Transverse colon (tissue), 4 donors: Measurements from ENCODE around the gene SLC35F6. TPM values are rescaled to one million over a fixed set of nuclear protein-coding genes. Genes with fewer than 3 reads are reported as not detected.

Experiments used
- DNase-seq: peaks from one replicate; pipeline ENCODE4 v3.0.0-alpha.2; 2019
- H3K27ac ChIP-seq, 4 donors: fragments of 200-600 bp; sonication (generic); 2 replicates each; pipeline ENCODE4 v1.5.1; 2016 to 2018; ENCODE audit warnings: inconsistent platforms in 4 of 4
- H3K27me3 ChIP-seq: fragments of 200-600 bp; sonication (generic); 2 replicates; pipeline ENCODE4 v1.5.1; 2017; ENCODE audit warnings: inconsistent platforms
- H3K36me3 ChIP-seq, 4 donors: fragments of 200-600 bp; sonication (generic); 2 replicates each; pipeline ENCODE4 v1.5.1; 2017 to 2019; ENCODE audit warnings: inconsistent platforms in 4 of 4
- H3K4me1 ChIP-seq, 4 donors: fragments of 200-600 bp; sonication (generic); 2 replicates each; pipeline ENCODE4 v1.5.1; 2017 to 2020; ENCODE audit warnings: inconsistent platforms in 4 of 4
- H3K4me3 ChIP-seq, 4 donors: fragments of 200-600 bp; sonication (generic); 1 replicate in 1 of 4; 2 replicates in 3 of 4; pipeline versions ENCODE4 v1.5.1 to v1.6.1; 2017 to 2019; ENCODE audit warnings: inconsistent platforms in 4 of 4
- H3K9me3 ChIP-seq, 2 donors: fragments of 200-600 bp; sonication (generic); 2 replicates each; pipeline ENCODE4 v1.5.1; 2017 to 2019; ENCODE audit warnings: inconsistent platforms in 2 of 2
- CTCF ChIP-seq, 5 experiments: fragments of 200-600 bp in 3 of 5; fragments of 450-650 bp in 2 of 5; sonication (generic) in 3 of 5; IDR thresholded peaks; 1 replicate in 2 of 5; 2 replicates in 3 of 5; pipeline ENCODE4 v1.5.1; 2016 to 2017; ENCODE audit warnings: antibody characterized with exemption in 5 of 5, inconsistent platforms in 3 of 5, mild to moderate bottlenecking in 2 of 5, moderate library complexity in 1 of 5
- EP300 ChIP-seq: sonication (generic); formaldehyde crosslinking; IDR thresholded peaks from one replicate; pipeline ENCODE4 v1.6.1; 2017; ENCODE audit warnings: antibody characterized with exemption, low read depth
- POLR2A ChIP-seq: fragments of 450-650 bp; IDR thresholded peaks from one replicate; pipeline ENCODE4 v1.6.1; 2016; ENCODE audit warnings: antibody characterized with exemption, mild to moderate bottlenecking, moderate library complexity
- POLR2AphosphoS5 ChIP-seq, 3 donors: sonication (generic); formaldehyde crosslinking; IDR thresholded peaks; one replicate each; pipeline ENCODE4 v1.6.1; 2016; ENCODE audit warnings: antibody characterized with exemption in 3 of 3
- WGBS, 2 donors: methylation state at CpG; one replicate each; pipeline ENCODE4 v1.1.5; 2018; ENCODE audit warnings: low coverage in 1 of 2; 5-methylcytosine and 5-hydroxymethylcytosine counted together
- in situ Hi-C, 4 donors: fragments of 200-750 bp; cut with MboI; loops; one replicate each; pipeline versions ENCODE4 v1.15.0 to v1.15.1; 2017; ENCODE audit warnings: low sequenced_read_pairs in 3 of 4, low pct_ligation_motif_present in 1 of 4, low pct_unique_long_range_greater_than_20kb in 1 of 4
- intact Hi-C: fragments of 100-400 bp; cut with DNase I; formaldehyde crosslinking; loops from one replicate; pipeline ENCODE4 v1.15.1; 2023; ENCODE audit warnings: low total_unique reads
- total RNA-seq, 4 donors: library from RNA; depleted of rRNA; stranded (reverse); fragments of >200 nt; gene quantifications; one replicate each; pipeline ENCODE4 v1.1.0, GENCODE V29; 2016

SLC35F6 gene
- total RNA-seq, 4 donors from 2014 or later: 23.3 to 36.3 (median 33.3) TPM

DNA sequence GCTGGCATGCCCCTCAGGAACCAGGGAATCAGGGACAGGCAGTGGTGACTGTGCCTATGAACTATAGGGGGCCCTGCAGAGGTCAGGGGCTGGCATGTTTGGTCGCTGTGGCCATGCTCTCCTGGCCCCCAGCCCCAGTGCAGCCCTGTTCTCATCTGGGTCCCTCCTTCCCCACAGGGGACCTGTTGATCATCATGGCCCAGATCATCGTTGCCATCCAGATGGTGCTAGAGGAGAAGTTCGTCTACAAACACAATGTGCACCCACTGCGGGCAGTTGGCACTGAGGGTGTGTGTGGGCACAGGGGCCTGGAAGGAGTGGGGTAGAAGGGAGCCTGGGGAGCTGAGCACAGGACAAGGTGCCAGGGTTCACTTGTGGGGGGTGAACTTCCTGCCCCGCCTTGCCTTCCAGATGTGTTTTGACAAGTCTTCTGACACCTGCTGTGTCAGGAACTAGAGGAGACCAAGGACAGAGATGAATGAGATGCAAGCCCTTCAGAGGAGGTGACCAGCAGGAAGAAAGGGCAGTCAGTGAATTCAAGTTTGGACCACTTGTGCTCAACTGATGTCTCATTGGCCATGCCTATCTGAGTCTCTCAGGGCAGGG is 12.2 kb downstream of the SLC35F6 start:
- H3K4me1 ChIP-seq: peaks cover 17 to 39% (median 21%) of the 10 kb centered on the region in 4 donors
- intact Hi-C loops: no loop called here
- peaks cover 0 to 44% (median 11%) of the 10 kb centered on the region in 4 donors for H3K36me3 ChIP-seq
- DNase-seq: no peak
- no peak overlapping the region for H3K27ac ChIP-seq
- TF ChIP-seq POLR2AphosphoS5 (IDR thresholded peaks at IDR 0.05): no peak
- no peak for TF ChIP-seq POLR2A
- no peak for TF ChIP-seq CTCF (IDR thresholded peaks at IDR 0.05)
- no peak overlapping the region for H3K4me3 ChIP-seq
- H3K9me3 ChIP-seq: no peaks in the 10 kb centered on the region
- H3K27me3 ChIP-seq: no peaks in the 10 kb centered on the region
- WGBS, 2 donors: 95 to 100% methylated on average over 1 to 5 of the region's 5 CpGs
- in situ Hi-C loops: no loop called here

DNA sequence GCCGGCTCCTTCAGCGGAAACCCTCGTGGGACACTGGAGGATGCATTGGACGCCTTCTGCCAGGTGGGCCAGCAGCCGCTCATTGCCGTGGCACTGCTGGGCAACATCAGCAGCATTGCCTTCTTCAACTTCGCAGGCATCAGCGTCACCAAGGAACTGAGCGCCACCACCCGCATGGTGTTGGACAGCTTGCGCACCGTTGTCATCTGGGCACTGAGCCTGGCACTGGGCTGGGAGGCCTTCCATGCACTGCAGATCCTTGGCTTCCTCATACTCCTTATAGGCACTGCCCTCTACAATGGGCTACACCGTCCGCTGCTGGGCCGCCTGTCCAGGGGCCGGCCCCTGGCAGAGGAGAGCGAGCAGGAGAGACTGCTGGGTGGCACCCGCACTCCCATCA is 14.0 kb downstream of the SLC35F6 start:
- DNase-seq: no peak
- Histone ChIP-seq H3K4me3 (no peak overlapping the region), H3K27ac (peak overlapping the region in 3 of 4 donors; percentile 40 to 43 (median 41)), H3K27me3 (no peaks in the 10 kb centered on the region), H3K36me3 (peaks cover 0 to 47% (median 11%) of the 10 kb centered on the region in 4 donors), H3K4me1 (peaks cover 0 to 25% (median 9%) of the 10 kb centered on the region in 4 donors), H3K9me3 (no peaks in the 10 kb centered on the region)
- intact Hi-C loops: no loop called here
- WGBS, 2 donors: 97% methylated on average over 18 of the region's 18 CpGs; no CpG with 5 or more reads in 1 of the 2 donors
- TF ChIP-seq EP300: no peak
- no peak for TF ChIP-seq CTCF (IDR thresholded peaks at IDR 0.05)
- no peak for TF ChIP-seq POLR2A
- TF ChIP-seq POLR2AphosphoS5 (IDR thresholded peaks at IDR 0.05): no peak
- in situ Hi-C loops: no loop called here

- WGBS, 2 donors: 60% methylated on average over 3 of the region's 3 CpGs; no CpG with 5 or more reads in 1 of the 2 donors
- peak overlapping the region; percentile 38 to 43 (median 40) for H3K27ac ChIP-seq
- TF ChIP-seq POLR2AphosphoS5 (IDR thresholded peaks at IDR 0.05): no peak
- TF ChIP-seq CTCF (IDR thresholded peaks at IDR 0.05): no peak
- no peak for TF ChIP-seq EP300
- TF ChIP-seq POLR2A: no peak
- intact Hi-C loops (no loop called here), in situ Hi-C loops (no loop called here)
- peaks cover 0 to 47% (median 11%) of the 10 kb centered on the region in 4 donors for H3K36me3 ChIP-seq
- no peaks in the 10 kb centered on the region for H3K27me3 ChIP-seq
- H3K4me1 ChIP-seq: peaks cover 0 to 26% (median 9%) of the 10 kb centered on the region in 4 donors
- no peak for DNase-seq
- no peaks in the 10 kb centered on the region for H3K9me3 ChIP-seq
- H3K4me3 ChIP-seq: no peak overlapping the region
These were observed 14.4 kb downstream of the SLC35F6 start for GRCh38 chr2:26778507-26778906.

DNA sequence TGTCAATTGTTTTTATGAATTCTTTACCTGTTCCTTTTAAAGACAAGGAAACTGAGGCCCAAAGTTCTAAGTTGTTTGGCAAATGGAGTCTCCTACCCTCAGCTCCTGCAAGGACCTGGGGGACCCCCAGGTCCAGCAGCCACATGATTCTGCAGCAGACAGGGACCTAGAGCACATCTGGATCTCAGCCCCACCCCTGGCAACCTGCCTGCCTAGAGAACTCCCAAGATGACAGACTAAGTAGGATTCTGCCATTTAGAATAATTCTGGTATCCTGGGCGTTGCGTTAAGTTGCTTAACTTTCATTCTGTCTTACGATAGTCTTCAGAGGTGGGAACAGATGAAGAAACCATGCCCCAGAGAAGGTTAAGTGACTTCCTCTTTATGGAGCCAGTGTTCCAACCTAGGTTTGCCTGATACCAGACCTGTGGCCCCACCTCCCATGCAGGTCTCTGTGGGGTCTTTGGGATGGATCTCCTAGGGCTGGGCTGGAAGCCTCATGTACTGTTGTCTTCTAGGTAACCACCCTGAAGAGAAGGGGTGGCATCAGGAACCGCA is 16.2 kb downstream of the SLC35F6 start:
- H3K36me3 ChIP-seq: peaks cover 0 to 47% (median 11%) of the 10 kb centered on the region in 4 donors
- DNase-seq: no peak
- no peaks in the 10 kb centered on the region for H3K27me3 ChIP-seq
- no peak overlapping the region for H3K27ac ChIP-seq
- no peaks in the 10 kb centered on the region for H3K9me3 ChIP-seq
- 95% methylated on average over 4 of the region's 4 CpGs; no CpG with 5 or more reads in 1 of the 2 donors for WGBS, 2 donors
- TF ChIP-seq POLR2AphosphoS5 (IDR thresholded peaks at IDR 0.05): no peak
- no peak for TF ChIP-seq CTCF (IDR thresholded peaks at IDR 0.05)
- TF ChIP-seq EP300: no peak
- TF ChIP-seq POLR2A: no peak
- intact Hi-C loops (no loop called here), in situ Hi-C loops (no loop called here)
- peaks cover 0 to 36% (median 12%) of the 10 kb centered on the region in 4 donors for H3K4me1 ChIP-seq
- H3K4me3 ChIP-seq: no peak overlapping the region
